Measurements from ENCODE around the gene AUTS2.

DNA sequence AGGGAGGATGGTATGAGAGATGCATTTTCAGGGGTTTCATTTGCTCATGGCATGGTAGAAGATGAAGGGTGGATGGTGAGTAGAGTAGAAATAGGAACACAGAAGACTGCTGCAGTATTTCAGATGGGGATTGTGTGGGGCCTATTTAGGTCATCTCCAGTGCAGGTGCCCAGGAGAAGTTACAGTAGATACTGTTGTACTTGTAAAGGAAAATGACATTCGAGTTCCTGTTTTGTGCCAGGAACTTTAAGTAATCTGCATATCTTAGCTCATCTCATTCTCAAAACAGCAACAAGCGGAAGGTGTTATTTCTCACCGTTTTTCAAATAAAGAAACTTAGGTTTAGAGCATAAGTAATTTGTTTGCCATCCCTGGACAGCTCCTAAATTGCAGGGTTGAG lies 156.2 kb downstream of the AUTS2 start:
- TF ChIP-seq MAFF (IDR thresholded peaks at IDR 0.05; ENCODE audit: low read length): no peak
- TF ChIP-seq, protein P1, sequence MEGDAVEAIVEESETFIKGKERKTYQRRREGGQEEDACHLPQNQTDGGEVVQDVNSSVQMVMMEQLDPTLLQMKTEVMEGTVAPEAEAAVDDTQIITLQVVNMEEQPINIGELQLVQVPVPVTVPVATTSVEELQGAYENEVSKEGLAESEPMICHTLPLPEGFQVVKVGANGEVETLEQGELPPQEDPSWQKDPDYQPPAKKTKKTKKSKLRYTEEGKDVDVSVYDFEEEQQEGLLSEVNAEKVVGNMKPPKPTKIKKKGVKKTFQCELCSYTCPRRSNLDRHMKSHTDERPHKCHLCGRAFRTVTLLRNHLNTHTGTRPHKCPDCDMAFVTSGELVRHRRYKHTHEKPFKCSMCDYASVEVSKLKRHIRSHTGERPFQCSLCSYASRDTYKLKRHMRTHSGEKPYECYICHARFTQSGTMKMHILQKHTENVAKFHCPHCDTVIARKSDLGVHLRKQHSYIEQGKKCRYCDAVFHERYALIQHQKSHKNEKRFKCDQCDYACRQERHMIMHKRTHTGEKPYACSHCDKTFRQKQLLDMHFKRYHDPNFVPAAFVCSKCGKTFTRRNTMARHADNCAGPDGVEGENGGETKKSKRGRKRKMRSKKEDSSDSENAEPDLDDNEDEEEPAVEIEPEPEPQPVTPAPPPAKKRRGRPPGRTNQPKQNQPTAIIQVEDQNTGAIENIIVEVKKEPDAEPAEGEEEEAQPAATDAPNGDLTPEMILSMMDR (IDR thresholded peaks at IDR 0.05 in 2 of 3, conservative IDR thresholded peaks at IDR 0.05 in 1 of 3; ENCODE audit: insufficient read depth in 2 of 3, low read depth in 1 of 3, low read length in 3 of 3): no peak
- no peak for TF ChIP-seq CBX3 (IDR thresholded peaks at IDR 0.05; ENCODE audit: borderline replicate concordance in 1 of 2, low read length in 2 of 2)
- TF ChIP-seq, protein P2, sequence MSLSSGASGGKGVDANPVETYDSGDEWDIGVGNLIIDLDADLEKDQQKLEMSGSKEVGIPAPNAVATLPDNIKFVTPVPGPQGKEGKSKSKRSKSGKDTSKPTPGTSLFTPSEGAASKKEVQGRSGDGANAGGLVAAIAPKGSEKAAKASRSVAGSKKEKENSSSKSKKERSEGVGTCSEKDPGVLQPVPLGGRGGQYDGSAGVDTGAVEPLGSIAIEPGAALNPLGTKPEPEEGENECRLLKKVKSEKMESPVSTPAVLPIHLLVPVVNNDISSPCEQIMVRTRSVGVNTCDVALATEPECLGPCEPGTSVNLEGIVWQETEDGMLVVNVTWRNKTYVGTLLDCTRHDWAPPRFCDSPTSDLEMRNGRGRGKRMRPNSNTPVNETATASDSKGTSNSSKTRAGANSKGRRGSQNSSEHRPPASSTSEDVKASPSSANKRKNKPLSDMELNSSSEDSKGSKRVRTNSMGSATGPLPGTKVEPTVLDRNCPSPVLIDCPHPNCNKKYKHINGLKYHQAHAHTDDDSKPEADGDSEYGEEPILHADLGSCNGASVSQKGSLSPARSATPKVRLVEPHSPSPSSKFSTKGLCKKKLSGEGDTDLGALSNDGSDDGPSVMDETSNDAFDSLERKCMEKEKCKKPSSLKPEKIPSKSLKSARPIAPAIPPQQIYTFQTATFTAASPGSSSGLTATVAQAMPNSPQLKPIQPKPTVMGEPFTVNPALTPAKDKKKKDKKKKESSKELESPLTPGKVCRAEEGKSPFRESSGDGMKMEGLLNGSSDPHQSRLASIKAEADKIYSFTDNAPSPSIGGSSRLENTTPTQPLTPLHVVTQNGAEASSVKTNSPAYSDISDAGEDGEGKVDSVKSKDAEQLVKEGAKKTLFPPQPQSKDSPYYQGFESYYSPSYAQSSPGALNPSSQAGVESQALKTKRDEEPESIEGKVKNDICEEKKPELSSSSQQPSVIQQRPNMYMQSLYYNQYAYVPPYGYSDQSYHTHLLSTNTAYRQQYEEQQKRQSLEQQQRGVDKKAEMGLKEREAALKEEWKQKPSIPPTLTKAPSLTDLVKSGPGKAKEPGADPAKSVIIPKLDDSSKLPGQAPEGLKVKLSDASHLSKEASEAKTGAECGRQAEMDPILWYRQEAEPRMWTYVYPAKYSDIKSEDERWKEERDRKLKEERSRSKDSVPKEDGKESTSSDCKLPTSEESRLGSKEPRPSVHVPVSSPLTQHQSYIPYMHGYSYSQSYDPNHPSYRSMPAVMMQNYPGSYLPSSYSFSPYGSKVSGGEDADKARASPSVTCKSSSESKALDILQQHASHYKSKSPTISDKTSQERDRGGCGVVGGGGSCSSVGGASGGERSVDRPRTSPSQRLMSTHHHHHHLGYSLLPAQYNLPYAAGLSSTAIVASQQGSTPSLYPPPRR (CRISPR knock-in tag; IDR thresholded peaks at IDR 0.05; ENCODE audit: borderline replicate concordance): no peak
- TF ChIP-seq, protein P3, sequence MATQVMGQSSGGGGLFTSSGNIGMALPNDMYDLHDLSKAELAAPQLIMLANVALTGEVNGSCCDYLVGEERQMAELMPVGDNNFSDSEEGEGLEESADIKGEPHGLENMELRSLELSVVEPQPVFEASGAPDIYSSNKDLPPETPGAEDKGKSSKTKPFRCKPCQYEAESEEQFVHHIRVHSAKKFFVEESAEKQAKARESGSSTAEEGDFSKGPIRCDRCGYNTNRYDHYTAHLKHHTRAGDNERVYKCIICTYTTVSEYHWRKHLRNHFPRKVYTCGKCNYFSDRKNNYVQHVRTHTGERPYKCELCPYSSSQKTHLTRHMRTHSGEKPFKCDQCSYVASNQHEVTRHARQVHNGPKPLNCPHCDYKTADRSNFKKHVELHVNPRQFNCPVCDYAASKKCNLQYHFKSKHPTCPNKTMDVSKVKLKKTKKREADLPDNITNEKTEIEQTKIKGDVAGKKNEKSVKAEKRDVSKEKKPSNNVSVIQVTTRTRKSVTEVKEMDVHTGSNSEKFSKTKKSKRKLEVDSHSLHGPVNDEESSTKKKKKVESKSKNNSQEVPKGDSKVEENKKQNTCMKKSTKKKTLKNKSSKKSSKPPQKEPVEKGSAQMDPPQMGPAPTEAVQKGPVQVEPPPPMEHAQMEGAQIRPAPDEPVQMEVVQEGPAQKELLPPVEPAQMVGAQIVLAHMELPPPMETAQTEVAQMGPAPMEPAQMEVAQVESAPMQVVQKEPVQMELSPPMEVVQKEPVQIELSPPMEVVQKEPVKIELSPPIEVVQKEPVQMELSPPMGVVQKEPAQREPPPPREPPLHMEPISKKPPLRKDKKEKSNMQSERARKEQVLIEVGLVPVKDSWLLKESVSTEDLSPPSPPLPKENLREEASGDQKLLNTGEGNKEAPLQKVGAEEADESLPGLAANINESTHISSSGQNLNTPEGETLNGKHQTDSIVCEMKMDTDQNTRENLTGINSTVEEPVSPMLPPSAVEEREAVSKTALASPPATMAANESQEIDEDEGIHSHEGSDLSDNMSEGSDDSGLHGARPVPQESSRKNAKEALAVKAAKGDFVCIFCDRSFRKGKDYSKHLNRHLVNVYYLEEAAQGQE (IDR thresholded peaks at IDR 0.05; ENCODE audit: borderline replicate concordance): no peak
- TF ChIP-seq, protein P3 (CRISPR knock-in tag; IDR thresholded peaks at IDR 0.05; ENCODE audit: low read depth): no peak
- no peak for TF ChIP-seq MTA1 (IDR thresholded peaks at IDR 0.05; ENCODE audit: borderline replicate concordance)
- TF ChIP-seq RCOR1 (IDR thresholded peaks at IDR 0.05; ENCODE audit: borderline replicate concordance in 1 of 2, low read depth in 2 of 2, low read length in 2 of 2): no peak
- TF ChIP-seq HDAC6 (IDR thresholded peaks at IDR 0.05; ENCODE audit: low read depth, low read length): no peak
- no peak for TF ChIP-seq ELF4 (CRISPR knock-in tag; IDR thresholded peaks at IDR 0.05)
